Breast epithelium (tissue), 3 donors: ENCODE data around the gene PSMA1.

Source experiments
- POLR2A ChIP-seq: fragments of 450-650 bp; IDR thresholded peaks from one replicate; pipeline ENCODE4 v1.6.1; 2016; ENCODE audit warnings: antibody characterized with exemption, mild to moderate bottlenecking, moderate library complexity
- POLR2AphosphoS5 ChIP-seq, 3 donors: sonication (generic); formaldehyde crosslinking; IDR thresholded peaks; one replicate each; pipeline ENCODE4 v1.6.1; 2017; ENCODE audit warnings: antibody characterized with exemption in 3 of 3
- TF ChIP-seq, protein P1 (sequence below), 3 donors: fragments of 450-650 bp; IDR thresholded peaks; one replicate each; pipeline ENCODE4 v1.5.1; 2016 to 2017; ENCODE audit warnings: antibody characterized with exemption in 3 of 3, mild to moderate bottlenecking in 3 of 3, moderate library complexity in 3 of 3

- TF ChIP-seq POLR2A (no peak), POLR2AphosphoS5 (IDR thresholded peaks at IDR 0.05) (no peak)
- TF ChIP-seq, protein P1, sequence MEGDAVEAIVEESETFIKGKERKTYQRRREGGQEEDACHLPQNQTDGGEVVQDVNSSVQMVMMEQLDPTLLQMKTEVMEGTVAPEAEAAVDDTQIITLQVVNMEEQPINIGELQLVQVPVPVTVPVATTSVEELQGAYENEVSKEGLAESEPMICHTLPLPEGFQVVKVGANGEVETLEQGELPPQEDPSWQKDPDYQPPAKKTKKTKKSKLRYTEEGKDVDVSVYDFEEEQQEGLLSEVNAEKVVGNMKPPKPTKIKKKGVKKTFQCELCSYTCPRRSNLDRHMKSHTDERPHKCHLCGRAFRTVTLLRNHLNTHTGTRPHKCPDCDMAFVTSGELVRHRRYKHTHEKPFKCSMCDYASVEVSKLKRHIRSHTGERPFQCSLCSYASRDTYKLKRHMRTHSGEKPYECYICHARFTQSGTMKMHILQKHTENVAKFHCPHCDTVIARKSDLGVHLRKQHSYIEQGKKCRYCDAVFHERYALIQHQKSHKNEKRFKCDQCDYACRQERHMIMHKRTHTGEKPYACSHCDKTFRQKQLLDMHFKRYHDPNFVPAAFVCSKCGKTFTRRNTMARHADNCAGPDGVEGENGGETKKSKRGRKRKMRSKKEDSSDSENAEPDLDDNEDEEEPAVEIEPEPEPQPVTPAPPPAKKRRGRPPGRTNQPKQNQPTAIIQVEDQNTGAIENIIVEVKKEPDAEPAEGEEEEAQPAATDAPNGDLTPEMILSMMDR (IDR thresholded peaks at IDR 0.05) = peak in 2 of 3 donors; percentile 31 to 52
Measured at GRCh38 chr11:14537134-14537599, 17.0 kb upstream of the PSMA1 start.
